Vagina (tissue), 2 donors: ENCODE measurements around the gene KCNE1.

Source experiments
- POLR2A ChIP-seq, 2 donors: fragments of 450-650 bp; IDR thresholded peaks; one replicate each; pipeline ENCODE4 v1.6.1; 2017; ENCODE audit warnings: antibody characterized with exemption in 2 of 2, mild to moderate bottlenecking in 2 of 2, moderate library complexity in 2 of 2
- POLR2AphosphoS5 ChIP-seq, 2 donors: sonication (generic); formaldehyde crosslinking; IDR thresholded peaks; one replicate each; pipeline ENCODE4 v1.9.0; 2017; ENCODE audit warnings: antibody characterized with exemption in 2 of 2, mild to moderate bottlenecking in 2 of 2, low read depth in 1 of 2; ENCODE audit not compliant: insufficient read depth in 1 of 2
- TF ChIP-seq, protein P1 (sequence below), 3 experiments: fragments of 450-650 bp in 2 of 3; fragments of 200-600 bp in 1 of 3; sonication (generic) in 1 of 3; IDR thresholded peaks; one replicate each; pipeline ENCODE4 v1.5.1; 2017 to 2019; ENCODE audit warnings: antibody characterized with exemption in 3 of 3, mild to moderate bottlenecking in 2 of 3, moderate library complexity in 2 of 3

DNA sequence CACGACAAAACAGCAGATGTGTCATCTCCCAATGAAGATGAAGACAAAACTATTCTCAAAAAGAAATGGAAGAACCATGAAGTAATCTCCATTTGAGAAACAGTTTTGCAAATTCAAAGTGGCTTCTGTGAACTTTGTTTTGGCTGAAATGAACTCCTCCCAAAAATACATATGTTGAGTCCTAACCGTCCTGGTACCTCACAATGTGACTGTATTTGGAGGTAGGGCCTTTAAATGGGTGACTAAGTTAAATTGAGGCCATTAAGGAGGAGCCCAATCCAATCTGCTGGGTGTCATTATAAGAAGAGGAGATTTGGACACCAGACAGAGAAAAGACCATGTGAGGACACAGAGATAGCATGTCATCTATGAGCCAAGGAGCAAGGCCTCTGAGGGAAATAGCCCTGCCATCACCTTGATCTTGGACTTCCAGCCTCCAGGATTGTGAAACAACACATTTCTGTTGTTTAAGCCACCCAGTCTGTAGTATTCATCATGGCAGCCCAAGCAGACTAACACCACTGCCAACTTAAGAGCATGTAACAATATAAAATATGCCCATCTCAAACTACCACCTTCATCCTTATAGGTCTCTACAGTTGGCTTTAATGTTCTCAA, 38.3 kb upstream of the KCNE1 start:
- TF ChIP-seq POLR2AphosphoS5 (IDR thresholded peaks at IDR 0.05; ENCODE audit: insufficient read depth in 1 of 2, low read depth in 1 of 2) (no peak), POLR2A (IDR thresholded peaks at IDR 0.05) (no peak)
- TF ChIP-seq, protein P1, sequence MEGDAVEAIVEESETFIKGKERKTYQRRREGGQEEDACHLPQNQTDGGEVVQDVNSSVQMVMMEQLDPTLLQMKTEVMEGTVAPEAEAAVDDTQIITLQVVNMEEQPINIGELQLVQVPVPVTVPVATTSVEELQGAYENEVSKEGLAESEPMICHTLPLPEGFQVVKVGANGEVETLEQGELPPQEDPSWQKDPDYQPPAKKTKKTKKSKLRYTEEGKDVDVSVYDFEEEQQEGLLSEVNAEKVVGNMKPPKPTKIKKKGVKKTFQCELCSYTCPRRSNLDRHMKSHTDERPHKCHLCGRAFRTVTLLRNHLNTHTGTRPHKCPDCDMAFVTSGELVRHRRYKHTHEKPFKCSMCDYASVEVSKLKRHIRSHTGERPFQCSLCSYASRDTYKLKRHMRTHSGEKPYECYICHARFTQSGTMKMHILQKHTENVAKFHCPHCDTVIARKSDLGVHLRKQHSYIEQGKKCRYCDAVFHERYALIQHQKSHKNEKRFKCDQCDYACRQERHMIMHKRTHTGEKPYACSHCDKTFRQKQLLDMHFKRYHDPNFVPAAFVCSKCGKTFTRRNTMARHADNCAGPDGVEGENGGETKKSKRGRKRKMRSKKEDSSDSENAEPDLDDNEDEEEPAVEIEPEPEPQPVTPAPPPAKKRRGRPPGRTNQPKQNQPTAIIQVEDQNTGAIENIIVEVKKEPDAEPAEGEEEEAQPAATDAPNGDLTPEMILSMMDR (IDR thresholded peaks at IDR 0.05): no peak
